ENCODE data around the gene ARHGEF26. TPM values are rescaled to one million over a fixed set of nuclear protein-coding genes. Genes with fewer than 3 reads are reported as not detected.

The ARHGEF26 gene
- polyA plus RNA-seq, 3 donors, result 0.05 TPM; not detected in 2

GRCh38 chr3:154192225-154192624, 71.0 kb downstream of the ARHGEF26 start:
- Mint-ChIP-seq H3K9me3 (no peaks in the 10 kb centered on the region), H3K4me1 (peaks cover 18% of the 10 kb centered on the region), H3K4me3 (no peak overlapping the region), H3K36me3 (no peaks in the 10 kb centered on the region), H3K27ac (no peak overlapping the region), H3K27me3 (ENCODE audit: low read depth in 3 of 3) (peaks cover 0 to 6% (median 3%) of the 10 kb centered on the region in 3 donors)
- no CpG with 5 or more reads among the region's 2 CpGs for WGBS (ENCODE audit: insufficient coverage)
- H3K27me3 ChIP-seq (ENCODE audit: control insufficient read depth in 2 of 2, insufficient read depth in 2 of 2, low read length in 2 of 2), result no peaks in the 10 kb centered on the region
- no peak for DNase-seq
- H3K36me3 ChIP-seq (replicated peaks in 1 of 2; ENCODE audit: control insufficient read depth in 1 of 2, insufficient read depth in 2 of 2, low read length in 2 of 2), result no peaks in the 10 kb centered on the region
- no peaks in the 10 kb centered on the region for H3K9me3 ChIP-seq (replicated peaks in 1 of 2; ENCODE audit: control insufficient read depth in 1 of 2, insufficient read depth in 1 of 2, low read length in 2 of 2)
- no peak overlapping the region for H3K9ac ChIP-seq (ENCODE audit: insufficient read depth, low read length, poor library complexity, severe bottlenecking)
- no peak overlapping the region for H3K4me2 ChIP-seq (replicated peaks; ENCODE audit: extremely low read depth, low read length, poor library complexity, severe bottlenecking)
- TF ChIP-seq CTCF (IDR thresholded peaks at IDR 0.05), result no peak
- peaks cover 10 to 11% of the 10 kb centered on the region in 2 donors for H3K4me1 ChIP-seq (ENCODE audit: control insufficient read depth in 1 of 2, insufficient read depth in 2 of 2, low read length in 2 of 2)
- H4K20me1 ChIP-seq (ENCODE audit: insufficient read depth, low read length), result no peaks in the 10 kb centered on the region
- no peak overlapping the region for H2AFZ ChIP-seq (ENCODE audit: insufficient read depth, low read depth, low read length, poor library complexity, severe bottlenecking)
- intact Hi-C loops (cut with micrococcal nuclease), result no loop called here
- no peaks in the 10 kb centered on the region for H3K79me2 ChIP-seq (ENCODE audit: insufficient read depth, low read length)
- no peak overlapping the region for H3K4me3 ChIP-seq (replicated peaks in 1 of 3; ENCODE audit: low read depth in 2 of 3, low read length in 3 of 3)
- H3K27ac ChIP-seq (ENCODE audit: low read depth in 1 of 2, low read length in 2 of 2), result no peak overlapping the region

GRCh38 chr3:154193000-154193615, 71.9 kb downstream of the ARHGEF26 start:
- peaks cover 0 to 6% (median 3%) of the 10 kb centered on the region in 3 donors for H3K27me3 Mint-ChIP-seq (ENCODE audit: low read depth in 3 of 3)
- Histone ChIP-seq H3K4me3 (replicated peaks in 1 of 3; ENCODE audit: low read depth in 2 of 3, low read length in 3 of 3) (no peak overlapping the region), H4K20me1 (ENCODE audit: insufficient read depth, low read length) (no peaks in the 10 kb centered on the region), H2AFZ (ENCODE audit: insufficient read depth, low read depth, low read length, poor library complexity, severe bottlenecking) (no peak overlapping the region), H3K4me2 (replicated peaks; ENCODE audit: extremely low read depth, low read length, poor library complexity, severe bottlenecking) (no peak overlapping the region), H3K79me2 (ENCODE audit: insufficient read depth, low read length) (no peaks in the 10 kb centered on the region), H3K36me3 (replicated peaks in 1 of 2; ENCODE audit: control insufficient read depth in 1 of 2, insufficient read depth in 2 of 2, low read length in 2 of 2) (no peaks in the 10 kb centered on the region), H3K4me1 (ENCODE audit: control insufficient read depth in 1 of 2, insufficient read depth in 2 of 2, low read length in 2 of 2) (peaks cover 10 to 11% of the 10 kb centered on the region in 2 donors), H3K27ac (ENCODE audit: low read depth in 1 of 2, low read length in 2 of 2) (no peak overlapping the region), H3K9me3 (replicated peaks in 1 of 2; ENCODE audit: control insufficient read depth in 1 of 2, insufficient read depth in 1 of 2, low read length in 2 of 2) (no peaks in the 10 kb centered on the region), H3K27me3 (ENCODE audit: control insufficient read depth in 2 of 2, insufficient read depth in 2 of 2, low read length in 2 of 2) (no peaks in the 10 kb centered on the region), H3K9ac (ENCODE audit: insufficient read depth, low read length, poor library complexity, severe bottlenecking) (no peak overlapping the region)
- H3K4me1 Mint-ChIP-seq, result peaks cover 18% of the 10 kb centered on the region
- no peak overlapping the region for H3K27ac Mint-ChIP-seq
- H3K9me3 Mint-ChIP-seq, result no peaks in the 10 kb centered on the region
- no peak overlapping the region for H3K4me3 Mint-ChIP-seq
- DNase-seq, result no peak
- WGBS (ENCODE audit: insufficient coverage), result no CpG with 5 or more reads among the region's 1 CpG
- intact Hi-C loops (cut with micrococcal nuclease), result no loop called here
- no peaks in the 10 kb centered on the region for H3K36me3 Mint-ChIP-seq
- TF ChIP-seq CTCF (IDR thresholded peaks at IDR 0.05), result no peak
